CD4-positive, alpha-beta T cell treated with Interleukin-15 for 4 hours (primary cell): Measurements from ENCODE around the gene STMN3.
"Not testable (repeated sequence)": the region's sequence is repeated elsewhere in the genome, so short reads cannot be mapped to it uniquely, and the experiment has no call there.

ENCODE experiments used
- DNase-seq: peaks from one replicate; pipeline ENCODE4 v3.0.0-alpha.2; 2020; ENCODE audit warnings: low spot score

Gene STMN3

DNA sequence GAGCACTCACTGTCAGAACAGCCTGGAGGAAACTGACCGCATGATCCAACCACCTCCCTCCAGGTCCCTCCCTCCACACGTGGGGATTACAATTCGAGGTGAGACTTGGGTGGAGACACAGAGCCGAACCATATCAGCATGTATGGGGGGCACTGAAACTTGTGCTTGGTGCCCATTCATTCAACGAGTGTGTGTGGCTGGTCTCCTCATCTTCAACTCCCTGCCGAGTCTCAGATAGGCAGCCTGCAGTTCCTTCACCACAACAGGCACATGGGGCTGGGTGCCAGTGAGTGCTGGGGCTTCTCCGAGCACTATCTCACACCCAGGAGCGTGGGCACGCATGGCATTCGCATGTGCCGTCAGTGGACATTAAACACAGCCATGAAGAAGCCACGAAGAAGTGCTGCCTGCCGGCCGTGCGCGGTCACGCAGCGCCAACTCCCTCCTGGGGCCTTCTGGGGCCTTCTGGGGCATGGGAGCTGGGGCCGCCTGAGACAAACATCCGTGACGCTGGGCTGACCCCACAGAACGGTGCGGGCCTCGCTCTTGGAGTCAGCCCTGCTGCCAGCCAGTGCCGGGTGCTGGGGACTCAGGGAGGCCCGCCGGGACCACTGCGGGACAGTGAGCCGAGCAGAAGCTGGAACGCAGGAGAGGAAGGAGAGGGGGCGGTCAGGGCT lies 4.2 kb upstream of the STMN3 start:
- DNase-seq = no peak

DNA sequence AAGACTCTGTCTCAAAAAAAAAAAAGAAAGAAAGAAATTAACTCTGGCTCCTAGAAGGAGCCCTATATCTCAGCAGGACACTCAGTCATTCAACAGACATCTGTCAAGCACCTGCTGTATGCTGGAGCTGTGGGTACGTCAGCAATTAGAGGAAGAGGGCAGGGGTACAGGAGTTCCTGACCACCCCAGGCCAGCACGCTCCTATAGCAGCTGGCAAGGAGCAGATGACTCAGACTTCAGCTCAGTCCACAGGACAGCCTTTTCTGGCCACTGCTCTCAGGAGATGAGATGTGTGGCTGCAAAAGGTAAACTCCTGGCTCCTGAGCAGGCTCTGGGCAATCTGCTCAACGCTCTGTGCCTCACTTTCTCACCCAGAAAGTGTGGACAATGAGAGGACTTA lies 3.2 kb upstream of the STMN3 start:
- DNase-seq = no peak

DNA sequence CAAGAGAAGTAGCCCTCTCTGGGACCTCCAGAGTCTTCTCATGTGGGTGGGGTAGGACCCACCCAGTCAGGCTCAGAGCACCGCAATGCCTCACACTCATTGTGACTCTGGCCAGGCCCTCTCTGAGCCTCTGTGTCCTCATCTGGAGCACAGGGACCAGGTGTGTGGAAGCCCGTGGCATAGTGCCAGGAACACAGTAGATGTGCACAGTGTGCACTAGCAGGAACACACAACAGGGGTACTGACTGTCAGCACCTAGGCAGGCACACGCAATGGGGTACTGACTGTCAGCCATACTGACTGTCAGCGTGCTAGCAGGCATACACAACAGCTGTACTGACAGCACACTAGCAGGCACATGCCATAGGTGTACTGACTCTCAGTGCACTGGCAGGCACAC lies 2.0 kb upstream of the STMN3 start:
- DNase-seq = no peak

DNA sequence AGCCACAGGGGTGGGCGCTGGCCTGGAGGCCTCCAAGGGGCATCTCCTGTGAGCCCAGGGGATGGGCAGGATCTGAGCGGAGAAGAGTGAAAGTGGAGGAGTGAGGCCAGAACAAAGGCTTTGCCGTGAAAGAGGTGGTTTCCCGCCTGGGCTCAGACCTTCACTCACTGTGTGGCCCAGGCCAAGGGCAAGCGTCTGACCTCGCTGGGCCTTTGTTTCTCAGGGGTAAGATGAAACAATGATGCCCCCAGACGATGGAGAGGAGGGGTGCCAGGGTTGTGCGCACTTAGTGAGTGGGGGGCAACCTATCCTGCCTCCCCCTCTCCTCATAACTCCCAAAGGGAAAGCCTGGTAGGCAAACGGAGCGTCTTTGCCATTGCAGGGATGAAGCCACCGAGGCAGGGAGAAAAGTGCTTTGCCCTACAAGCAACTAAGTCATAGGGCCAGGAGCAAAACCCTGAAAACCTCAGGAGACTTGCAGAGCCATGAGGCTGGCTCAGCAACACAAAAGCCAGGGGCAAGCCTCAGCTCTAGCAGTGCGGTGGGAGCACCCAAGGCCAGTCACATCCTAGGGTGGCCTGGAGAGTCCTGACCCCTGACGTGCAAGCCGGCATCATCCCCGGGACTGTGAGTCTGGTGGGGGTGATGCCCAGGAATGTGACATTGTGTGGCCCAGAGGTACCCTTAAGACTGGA lies 897 bp upstream of the STMN3 start:
- DNase-seq = no peak

DNA sequence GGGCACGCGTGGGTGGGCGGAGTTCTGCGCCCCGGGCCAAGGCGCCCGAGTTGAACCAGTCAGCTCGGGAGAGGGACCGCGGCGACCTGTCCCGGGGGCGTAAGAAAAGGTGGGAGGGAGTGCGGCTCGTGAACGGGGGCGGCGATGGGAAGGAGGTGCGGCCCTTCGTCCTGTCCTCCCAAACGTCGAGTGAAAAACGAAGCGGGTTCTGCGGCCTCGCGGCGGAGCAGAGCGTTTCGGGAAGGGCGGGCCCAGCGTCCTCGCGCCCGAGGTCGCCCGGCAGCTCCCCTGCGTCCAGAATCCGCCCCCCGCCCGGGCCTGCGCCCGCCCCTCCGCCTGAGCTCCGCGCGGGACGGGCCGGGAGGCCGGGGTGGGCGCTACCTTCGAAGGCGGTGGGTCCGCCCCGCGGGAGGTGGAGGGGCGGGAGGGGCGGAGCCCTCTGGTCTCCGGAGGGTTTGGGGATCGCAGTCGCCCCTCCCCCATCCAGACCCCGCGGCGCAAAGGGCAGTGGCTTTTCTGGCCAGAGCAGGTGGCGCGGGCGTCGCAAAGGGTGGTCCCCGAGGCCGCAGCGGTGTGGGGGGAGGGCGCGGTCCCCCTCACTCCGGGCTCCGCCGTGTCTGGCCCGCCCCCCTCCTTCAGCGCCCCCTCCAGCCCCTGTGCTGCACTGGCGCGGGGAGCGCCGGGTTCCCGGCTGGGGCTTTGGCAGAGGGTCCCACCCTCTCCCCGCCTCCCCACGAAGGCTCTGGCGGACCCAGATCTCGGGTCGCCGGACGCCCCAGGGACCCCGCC lies 838 bp downstream of the STMN3 start:
- DNase-seq = peak; percentile 18

DNA sequence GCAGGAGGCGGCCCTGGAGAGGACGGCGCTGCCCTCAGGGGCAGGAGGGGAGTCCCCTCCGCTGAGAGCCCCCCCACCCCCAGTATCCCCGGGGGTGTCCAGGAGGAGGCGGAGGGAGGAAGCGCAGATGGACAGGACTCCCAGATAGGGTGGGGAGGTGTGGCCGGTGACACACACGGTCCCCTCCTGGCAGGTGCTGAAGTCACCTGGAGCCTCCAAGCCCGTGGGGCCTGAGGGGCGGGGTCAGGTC lies 1.4 kb downstream of the STMN3 start:
- peak; percentile 30 for DNase-seq

DNA sequence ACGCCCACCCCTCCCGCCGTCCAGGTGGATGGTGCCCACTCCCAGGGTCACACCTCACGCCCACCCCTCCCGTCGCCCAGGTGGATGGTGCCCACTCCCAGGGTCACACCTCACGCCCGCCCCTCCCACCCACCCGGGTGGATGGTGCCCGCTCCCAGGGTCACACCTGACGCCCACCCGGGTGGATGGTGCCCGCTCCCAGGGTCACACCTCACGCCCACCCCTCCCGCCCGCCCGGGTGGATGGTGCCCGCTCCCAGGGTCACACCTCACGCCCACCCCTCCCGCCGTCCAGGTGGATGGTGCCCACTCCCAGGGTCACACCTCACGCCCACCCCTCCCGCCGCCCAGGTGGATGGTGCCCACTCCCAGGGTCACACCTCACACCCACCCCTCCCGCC lies 2.7 kb downstream of the STMN3 start:
- DNase-seq = not testable (repeated sequence)

DNA sequence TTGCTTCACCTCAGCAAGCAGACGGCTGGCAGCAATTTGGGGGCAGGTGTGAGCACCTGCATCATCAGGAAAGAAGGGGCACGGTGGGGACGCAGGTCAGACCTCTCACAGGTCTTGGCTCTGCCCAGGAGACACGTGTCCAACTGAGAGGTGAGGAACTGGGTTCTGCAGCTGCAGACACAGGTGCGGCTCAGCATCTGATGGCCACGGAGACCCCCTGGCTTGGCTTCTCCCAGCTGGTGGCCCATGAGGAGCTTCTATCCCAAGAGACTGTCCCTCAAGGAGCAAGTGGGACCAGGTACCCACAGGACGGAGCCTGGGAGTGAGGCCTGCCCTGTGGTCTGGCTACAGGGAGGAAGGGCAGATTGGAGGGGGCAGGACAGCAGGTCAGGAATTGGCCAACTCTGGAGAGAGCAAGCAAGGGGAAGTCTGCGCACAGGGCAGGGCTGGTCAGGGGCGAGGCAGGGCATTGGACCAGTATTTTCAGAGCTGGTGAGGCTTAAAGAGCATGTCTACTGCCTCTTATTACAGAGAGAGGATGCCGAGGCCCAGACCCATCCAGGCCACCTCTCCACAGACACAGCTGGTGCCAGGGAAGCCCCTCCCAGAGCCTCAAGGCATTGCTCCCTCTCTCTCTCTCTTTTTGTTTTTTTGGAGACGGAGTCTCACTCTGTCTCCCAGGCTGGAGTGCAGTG lies 4.2 kb downstream of the STMN3 start:
- DNase-seq = no peak

DNA sequence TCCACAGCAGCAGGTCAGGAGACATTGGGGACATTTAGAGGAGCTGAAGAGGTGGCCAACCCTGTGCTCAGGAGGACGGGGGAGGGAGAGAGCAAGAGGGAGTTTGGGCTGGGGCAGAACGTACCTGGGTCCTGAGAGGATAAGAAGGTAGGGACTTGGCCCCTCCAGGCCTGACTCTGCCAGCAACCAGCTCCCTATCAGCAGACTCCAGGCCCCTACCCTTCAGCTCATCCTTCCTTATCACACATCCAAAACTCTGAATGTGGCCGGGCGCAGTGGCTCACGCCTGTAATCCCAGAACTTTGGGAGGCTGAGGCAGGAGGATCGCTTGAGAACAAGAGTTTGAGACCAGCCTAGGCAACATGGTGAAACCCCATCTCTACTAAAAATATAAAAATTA lies 5.0 kb downstream of the STMN3 start:
- DNase-seq = no peak

DNA sequence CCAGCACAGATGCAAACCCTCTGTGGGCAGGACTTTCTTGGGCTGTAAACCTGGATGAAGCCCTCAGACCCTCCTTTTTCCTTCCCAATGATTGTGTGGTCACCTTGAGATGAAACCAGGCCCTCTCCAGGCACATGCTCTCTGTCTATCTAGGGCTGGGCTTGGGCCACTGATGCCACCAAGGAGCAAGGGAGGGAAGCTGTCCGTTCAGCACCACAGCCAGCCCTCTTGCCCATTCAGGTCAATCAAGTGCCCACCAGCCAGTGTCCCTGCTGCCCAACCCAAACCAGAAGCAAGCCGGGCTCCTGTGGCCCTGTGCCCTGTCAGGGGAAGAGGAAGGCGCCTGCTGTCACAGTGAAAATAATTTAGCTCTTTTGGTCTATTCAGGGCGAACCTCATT lies 8.0 kb downstream of the STMN3 start:
- DNase-seq = no peak

DNA sequence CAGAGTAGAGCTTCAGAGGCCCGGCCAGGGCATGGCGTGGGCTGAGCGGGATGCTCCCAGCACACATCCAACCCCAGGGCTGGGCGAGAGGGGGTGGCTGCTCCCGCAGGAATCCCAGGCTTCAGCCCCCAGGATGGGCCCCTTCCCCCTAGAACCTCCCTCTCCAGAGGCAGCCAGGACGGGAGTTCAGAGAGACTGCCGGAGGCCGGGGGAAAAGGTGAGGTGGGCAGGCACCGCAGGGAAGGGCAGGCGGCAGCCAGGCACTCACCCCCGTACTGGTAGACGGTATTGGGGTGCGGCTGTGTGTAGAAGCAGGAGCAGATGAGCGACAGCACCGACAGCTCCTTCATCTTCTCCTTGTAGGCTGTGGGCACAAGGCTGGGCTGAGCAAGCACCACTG lies 9.3 kb downstream of the STMN3 start:
- DNase-seq = no peak

DNA sequence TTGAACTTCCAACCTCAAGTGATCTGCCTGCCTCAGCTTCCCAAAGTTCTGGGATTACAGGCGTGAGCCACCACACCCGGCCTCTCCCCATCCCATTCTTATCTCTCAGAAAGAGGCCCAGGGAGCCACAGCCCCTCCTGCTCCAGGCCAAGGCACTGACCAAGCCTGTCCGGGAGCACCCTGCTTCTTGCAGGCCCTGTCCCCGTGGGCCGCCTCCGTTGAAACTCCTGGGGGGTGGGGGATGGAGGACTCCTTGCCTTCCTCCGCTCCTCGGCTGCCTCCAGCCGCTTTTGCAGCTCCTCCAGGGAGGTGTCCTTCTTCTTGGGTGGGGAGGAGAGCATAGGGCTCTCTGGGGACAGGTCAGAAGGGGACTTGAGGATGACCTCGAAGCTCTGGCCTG lies 9.7 kb downstream of the STMN3 start:
- no peak for DNase-seq

DNA sequence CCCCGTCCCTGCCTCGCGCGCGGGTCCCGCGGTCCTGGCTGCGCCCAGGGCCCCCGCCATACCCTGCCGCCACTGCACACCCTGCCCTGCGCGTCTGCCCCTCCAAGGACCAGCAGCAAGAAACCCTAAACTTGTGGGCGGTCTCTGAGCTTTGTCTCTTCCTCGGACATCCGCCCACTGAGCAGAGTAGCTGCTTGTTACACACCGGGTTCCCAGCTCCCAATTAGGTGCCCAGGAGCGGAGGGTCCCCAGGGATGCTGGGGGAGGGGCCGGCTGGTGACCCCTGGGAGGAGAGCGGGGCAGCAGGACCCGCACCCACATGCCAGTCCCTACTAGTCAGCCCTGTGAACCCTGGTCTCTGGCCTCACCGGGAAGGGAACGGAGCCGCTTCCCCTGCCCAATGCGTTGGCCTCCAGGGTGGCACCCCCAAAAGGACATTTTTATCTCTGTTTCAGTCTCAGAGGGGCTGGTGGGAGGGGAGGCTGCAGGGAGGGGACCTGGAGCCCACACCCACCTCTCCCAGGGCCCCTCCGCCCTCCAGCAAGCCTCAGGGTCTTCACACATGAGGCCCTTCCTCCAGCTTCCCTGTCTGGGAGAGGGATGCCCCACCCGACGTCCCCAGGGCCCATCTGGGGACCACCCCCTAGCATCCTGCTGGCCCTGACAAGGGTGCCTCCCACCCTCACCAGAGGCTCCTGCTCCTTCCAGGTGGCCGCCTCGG lies 10.5 kb downstream of the STMN3 start:
- DNase-seq = no peak

DNA sequence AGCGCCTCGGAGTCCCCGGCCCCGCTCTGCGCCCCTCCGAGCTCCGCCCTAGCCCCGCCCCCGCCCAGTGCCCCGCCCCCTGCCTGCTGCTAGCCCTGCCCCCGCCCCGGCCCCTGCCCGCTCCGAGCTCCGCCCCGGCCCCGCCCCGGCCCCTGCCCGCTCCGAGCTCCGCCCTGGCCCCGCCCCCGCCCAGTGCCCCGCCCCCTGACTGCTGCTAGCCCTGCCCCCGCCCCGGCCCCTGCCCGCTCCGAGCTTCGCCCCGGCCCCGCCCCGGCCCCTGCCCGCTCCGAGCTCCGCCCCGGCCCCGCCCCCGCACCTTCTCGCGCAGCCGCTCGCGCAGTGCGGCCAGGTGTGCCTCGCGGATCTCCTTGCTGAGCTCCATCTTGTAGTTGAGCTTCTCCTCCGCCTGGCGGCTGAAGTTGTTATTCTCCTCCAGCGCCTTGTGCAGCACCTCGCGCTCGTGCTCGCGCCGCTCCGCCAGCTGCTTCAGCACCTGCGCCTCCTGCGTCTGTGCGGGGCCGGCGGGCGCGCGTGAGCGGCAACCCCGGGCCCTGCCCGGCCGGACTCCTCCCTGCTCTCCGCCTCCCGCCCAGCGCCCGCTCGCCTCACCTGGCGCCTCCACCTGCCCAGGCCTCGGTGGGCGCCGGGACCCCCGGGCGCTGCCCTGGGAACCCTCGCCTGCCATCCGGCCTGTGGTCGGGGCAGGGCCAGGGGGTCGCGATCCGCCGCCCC lies 11.3 kb downstream of the STMN3 start:
- DNase-seq = peak; percentile 97

DNA sequence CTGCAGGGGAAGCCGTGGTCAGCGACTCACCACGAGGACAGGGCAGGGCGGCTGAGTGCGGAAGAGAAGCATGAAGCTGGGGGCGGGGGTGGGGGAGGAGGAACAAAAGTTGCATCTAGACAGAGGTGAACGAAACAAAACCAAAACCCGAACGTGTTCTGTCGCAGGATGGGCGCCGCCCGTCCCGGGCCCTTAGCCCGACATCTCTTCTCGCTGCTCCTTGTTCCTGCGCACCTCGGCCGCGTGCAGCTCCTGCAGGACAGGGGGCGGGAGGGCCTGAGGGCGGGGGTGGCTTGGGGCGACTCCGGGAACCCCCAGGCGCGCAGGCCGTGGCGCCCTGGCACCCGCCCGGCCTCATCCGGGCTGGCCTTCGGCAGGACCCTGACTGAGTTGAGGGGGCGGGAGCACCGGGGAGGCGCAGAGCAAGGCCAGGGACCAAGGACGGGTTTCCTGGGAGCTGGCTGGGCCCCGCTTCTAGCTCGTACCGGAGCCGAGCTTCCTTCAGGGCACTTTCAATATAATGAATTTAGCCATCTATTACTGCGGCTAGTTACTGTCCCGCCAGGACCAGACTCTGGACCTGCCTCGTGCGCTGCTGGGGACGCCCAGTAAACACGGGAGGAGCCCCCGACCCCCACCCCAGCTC lies 12.0 kb downstream of the STMN3 start:
- DNase-seq = peak; percentile 52

DNA sequence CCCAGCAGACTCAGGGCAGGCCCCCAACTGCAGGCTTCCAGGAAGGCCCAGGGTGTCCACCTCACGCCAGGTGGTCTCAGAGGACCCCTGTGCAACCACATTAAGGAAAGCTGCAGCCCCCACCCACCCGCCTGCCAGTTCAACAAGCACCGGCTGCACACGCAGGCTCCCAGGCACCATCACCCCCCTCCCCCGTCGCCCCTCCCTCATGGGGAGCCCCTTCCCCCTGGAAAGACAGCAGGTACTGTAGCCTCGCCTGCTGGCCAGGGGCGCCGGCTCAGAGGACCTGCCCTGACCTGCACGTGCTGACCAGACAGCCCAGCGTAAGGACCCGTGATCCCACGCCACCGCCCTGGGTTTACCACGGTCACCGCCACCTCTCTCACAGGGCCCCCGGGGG lies 12.5 kb downstream of the STMN3 start:
- peak; percentile 2 for DNase-seq

DNA sequence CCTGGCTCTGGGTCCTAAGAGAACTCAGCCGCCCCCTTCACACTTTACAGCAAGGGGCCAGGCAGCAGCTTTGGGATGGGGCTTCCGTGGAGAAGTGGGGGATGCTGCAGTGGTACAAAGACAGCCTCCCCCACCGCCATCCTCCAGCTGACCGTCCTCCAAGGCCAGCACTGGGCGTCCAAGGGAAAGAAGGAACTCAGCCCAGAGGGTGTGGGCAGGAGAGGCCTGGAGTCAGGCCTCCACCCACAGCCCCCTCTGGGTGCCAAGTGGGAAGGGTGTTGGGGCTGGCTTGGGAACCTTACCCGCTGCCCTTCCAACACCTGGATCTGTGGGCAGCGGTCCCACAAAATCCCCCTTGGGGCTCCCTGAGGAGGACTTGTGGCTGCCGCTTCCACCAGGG lies 13.1 kb downstream of the STMN3 start:
- no peak for DNase-seq

DNA sequence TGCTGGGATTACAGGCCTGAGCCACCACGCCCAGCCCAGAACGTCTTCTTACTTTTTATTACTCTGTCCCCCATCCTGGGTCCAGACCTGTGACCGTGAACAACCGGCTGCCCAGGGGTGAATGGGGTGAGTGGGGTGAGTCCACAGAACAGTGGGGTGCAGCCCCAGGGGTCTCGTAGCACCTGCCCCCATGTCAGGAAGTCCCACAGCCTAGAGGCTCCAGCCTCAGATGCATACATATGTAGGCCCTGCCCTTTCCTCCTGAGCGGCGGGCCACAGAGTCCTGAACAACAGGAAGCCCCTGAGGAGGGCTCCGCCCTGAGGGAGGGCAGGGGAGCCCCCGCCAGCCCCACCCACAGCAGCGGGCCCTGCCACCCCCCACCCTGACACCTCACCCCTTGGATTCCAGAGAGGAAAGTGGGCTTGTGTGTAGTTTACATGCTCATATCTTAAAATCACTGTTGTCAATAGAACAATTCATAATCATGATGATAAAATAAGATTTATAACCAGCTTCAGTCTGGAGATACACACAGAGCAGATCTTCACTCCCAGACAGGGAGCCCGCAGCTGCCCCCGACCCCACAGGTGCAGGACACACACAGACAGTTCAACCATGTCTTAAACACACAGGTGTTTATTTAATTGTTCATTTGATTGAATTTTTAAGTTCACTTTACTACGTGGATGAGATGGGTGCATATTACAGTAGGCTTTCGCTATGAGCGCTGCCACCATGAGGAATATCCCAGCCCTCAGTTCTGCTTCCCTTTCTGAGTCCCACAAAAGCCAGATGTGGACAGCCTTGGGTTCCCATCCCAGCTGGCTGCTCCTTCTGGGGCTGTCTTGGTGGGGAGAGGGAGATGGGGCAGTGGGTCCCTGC lies 13.9 kb downstream of the STMN3 start:
- DNase-seq = peak; percentile 84

DNA sequence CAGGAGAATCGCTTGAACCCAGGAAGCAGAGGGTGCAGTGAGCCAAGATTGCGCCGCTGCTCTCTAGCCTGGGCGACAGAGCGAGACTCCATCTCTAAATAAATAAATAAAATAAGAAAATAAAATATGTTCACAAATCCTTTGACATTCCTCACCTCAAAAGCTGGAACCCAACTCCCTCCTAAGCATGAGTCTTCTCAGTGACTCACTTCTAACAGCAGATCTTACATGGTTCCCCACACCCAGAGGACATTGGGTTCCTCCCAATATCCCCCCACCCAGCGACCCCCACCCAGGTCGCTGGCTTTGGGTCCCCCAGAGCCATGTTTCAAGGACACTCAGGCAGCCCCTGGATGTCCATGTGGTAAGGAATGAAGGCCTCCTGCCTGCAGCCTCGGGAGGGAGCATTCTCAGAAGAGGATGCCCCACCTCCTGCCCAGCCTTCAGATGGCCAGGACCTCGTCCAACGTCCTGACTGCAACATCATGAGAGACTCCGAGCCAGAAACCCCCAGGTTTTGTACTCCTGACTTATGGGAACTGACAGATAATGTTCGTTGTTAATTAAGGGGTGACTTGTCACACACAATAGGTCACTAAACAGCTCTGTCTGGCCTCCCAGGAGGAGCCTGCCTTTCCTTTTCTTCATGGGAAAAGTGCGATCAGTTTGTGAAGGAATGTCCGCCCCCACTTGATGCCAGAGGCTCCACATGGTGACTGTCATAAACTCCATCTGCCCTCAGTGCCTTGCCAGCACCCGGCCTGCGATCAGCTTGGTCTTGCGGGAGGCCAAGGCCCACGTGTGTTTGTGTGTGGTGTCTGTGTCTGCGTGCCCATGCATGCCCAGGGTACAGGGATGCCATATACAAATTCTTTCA lies 16.2 kb downstream of the STMN3 start:
- DNase-seq = no peak
